Sigmoid colon (tissue), 4 donors: ENCODE results near the gene ZFYVE9.

Experiments used
- CTCF ChIP-seq, 4 experiments: fragments of 450-650 bp in 3 of 4; fragments of 200-600 bp in 1 of 4; IDR thresholded peaks; one replicate each; pipeline ENCODE4 v1.5.1; 2016 to 2019; ENCODE audit warnings: antibody characterized with exemption in 4 of 4, mild to moderate bottlenecking in 3 of 4, moderate library complexity in 2 of 4
- EP300 ChIP-seq, 4 donors: sonication (generic); formaldehyde crosslinking; IDR thresholded peaks; one replicate each; pipeline ENCODE4 v1.6.1; 2017; ENCODE audit warnings: antibody characterized with exemption in 4 of 4
- POLR2AphosphoS5 ChIP-seq, 4 donors: sonication (generic); formaldehyde crosslinking; IDR thresholded peaks; one replicate each; pipeline ENCODE4 v1.6.1; 2017; ENCODE audit warnings: antibody characterized with exemption in 4 of 4

GRCh38 chr1:52162947-52163346 lies 21.1 kb downstream of the ZFYVE9 start:
- TF ChIP-seq CTCF (IDR thresholded peaks at IDR 0.05) (no peak), EP300 (IDR thresholded peaks at IDR 0.05) (no peak), POLR2AphosphoS5 (IDR thresholded peaks at IDR 0.05) (no peak)
